Measurements from ENCODE around the gene TACC2. TPM values are rescaled to one million over a fixed set of nuclear protein-coding genes. Genes with fewer than 3 reads are reported as not detected.

TACC2 gene
- total RNA-seq, 1 donor from 2014 or later = not detected

GRCh38 chr10:122258136-122259074 lies 269.4 kb downstream of the TACC2 start:
- H3K4me3 Mint-ChIP-seq (ENCODE audit: low read depth) = no peak overlapping the region
- H3K4me1 Mint-ChIP-seq (ENCODE audit: low read depth) = no peaks in the 10 kb centered on the region
- H3K27ac Mint-ChIP-seq = no peak overlapping the region
- DNase-seq (ENCODE audit: low spot score) = no peak
- H3K36me3 Mint-ChIP-seq (ENCODE audit: low read depth) = no peaks in the 10 kb centered on the region
- peaks cover 8% of the 10 kb centered on the region for H3K9me3 Mint-ChIP-seq
- peaks cover 3% of the 10 kb centered on the region for H3K27me3 Mint-ChIP-seq (ENCODE audit: low read depth)
- intact Hi-C loops (cut with micrococcal nuclease) = no loop called here

GRCh38 chr10:122259075-122259466 lies 270.1 kb downstream of the TACC2 start:
- no peak for DNase-seq (ENCODE audit: low spot score)
- intact Hi-C loops (cut with micrococcal nuclease) = no loop called here
- peaks cover 3% of the 10 kb centered on the region for H3K27me3 Mint-ChIP-seq (ENCODE audit: low read depth)
- H3K9me3 Mint-ChIP-seq = peaks cover 8% of the 10 kb centered on the region
- no peak overlapping the region for H3K27ac Mint-ChIP-seq
- H3K36me3 Mint-ChIP-seq (ENCODE audit: low read depth) = no peaks in the 10 kb centered on the region
- no peak overlapping the region for H3K4me3 Mint-ChIP-seq (ENCODE audit: low read depth)
- H3K4me1 Mint-ChIP-seq (ENCODE audit: low read depth) = no peaks in the 10 kb centered on the region

- Mint-ChIP-seq H3K4me3 (ENCODE audit: low read depth) (no peak overlapping the region), H3K9me3 (peaks cover 8% of the 10 kb centered on the region)
Observed at GRCh38 chr10:122261584-122261983, 272.6 kb downstream of the TACC2 start.

GRCh38 chr10:122263971-122264370 lies 275.0 kb downstream of the TACC2 start:
- Mint-ChIP-seq H3K4me3 (ENCODE audit: low read depth) (no peak overlapping the region), H3K4me1 (ENCODE audit: low read depth) (no peaks in the 10 kb centered on the region), H3K27me3 (ENCODE audit: low read depth) (peaks cover 3% of the 10 kb centered on the region), H3K36me3 (ENCODE audit: low read depth) (no peaks in the 10 kb centered on the region), H3K9me3 (peaks cover 8% of the 10 kb centered on the region), H3K27ac (no peak overlapping the region)
- intact Hi-C loops (cut with micrococcal nuclease) = no loop called here
- no peak for DNase-seq (ENCODE audit: low spot score)

More at GRCh38 chr10:122261584-122261983, 272.6 kb downstream of the TACC2 start:
- Mint-ChIP-seq H3K27me3 (ENCODE audit: low read depth) (peaks cover 3% of the 10 kb centered on the region), H3K36me3 (ENCODE audit: low read depth) (no peaks in the 10 kb centered on the region), H3K27ac (no peak overlapping the region), H3K4me1 (ENCODE audit: low read depth) (no peaks in the 10 kb centered on the region)
- DNase-seq (ENCODE audit: low spot score) = no peak
- intact Hi-C loops (cut with micrococcal nuclease) = no loop called here

- H3K4me3 Mint-ChIP-seq (ENCODE audit: low read depth) = no peak overlapping the region
- H3K27me3 Mint-ChIP-seq (ENCODE audit: low read depth) = peaks cover 3% of the 10 kb centered on the region
- H3K27ac Mint-ChIP-seq = no peak overlapping the region
- intact Hi-C loops (cut with micrococcal nuclease) = no loop called here
- H3K36me3 Mint-ChIP-seq (ENCODE audit: low read depth) = no peaks in the 10 kb centered on the region
- no peak for DNase-seq (ENCODE audit: low spot score)
- no peaks in the 10 kb centered on the region for H3K4me1 Mint-ChIP-seq (ENCODE audit: low read depth)
- peaks cover 8% of the 10 kb centered on the region for H3K9me3 Mint-ChIP-seq
Observed at GRCh38 chr10:122264436-122264835, 275.5 kb downstream of the TACC2 start.

- no peaks in the 10 kb centered on the region for H3K36me3 Mint-ChIP-seq (ENCODE audit: low read depth)
- H3K4me3 Mint-ChIP-seq (ENCODE audit: low read depth) = no peak overlapping the region
- no peak overlapping the region for H3K27ac Mint-ChIP-seq
- H3K4me1 Mint-ChIP-seq (ENCODE audit: low read depth) = no peaks in the 10 kb centered on the region
- peaks cover 3% of the 10 kb centered on the region for H3K27me3 Mint-ChIP-seq (ENCODE audit: low read depth)
- no peak for DNase-seq (ENCODE audit: low spot score)
- intact Hi-C loops (cut with micrococcal nuclease) = no loop called here
- H3K9me3 Mint-ChIP-seq = peaks cover 8% of the 10 kb centered on the region
Observed at GRCh38 chr10:122264931-122265330, 276.0 kb downstream of the TACC2 start.

- no peaks in the 10 kb centered on the region for H3K4me1 Mint-ChIP-seq (ENCODE audit: low read depth)
- no peak overlapping the region for H3K27ac Mint-ChIP-seq
- H3K27me3 Mint-ChIP-seq (ENCODE audit: low read depth) = peaks cover 3% of the 10 kb centered on the region
- H3K36me3 Mint-ChIP-seq (ENCODE audit: low read depth) = no peaks in the 10 kb centered on the region
- intact Hi-C loops (cut with micrococcal nuclease) = no loop called here
- peaks cover 8% of the 10 kb centered on the region for H3K9me3 Mint-ChIP-seq
- no peak for DNase-seq (ENCODE audit: low spot score)
- H3K4me3 Mint-ChIP-seq (ENCODE audit: low read depth) = no peak overlapping the region
Observed at GRCh38 chr10:122265896-122266295, 276.9 kb downstream of the TACC2 start.

- no peaks in the 10 kb centered on the region for H3K4me1 Mint-ChIP-seq (ENCODE audit: low read depth)
- DNase-seq (ENCODE audit: low spot score) = peak; percentile 22
- H3K27me3 Mint-ChIP-seq (ENCODE audit: low read depth) = peaks cover 2% of the 10 kb centered on the region
- intact Hi-C loops (cut with micrococcal nuclease) = loop anchor here (1.0 kb wide), 1 partner anchor 167 kb away; no protein-coding TSS in a partner anchor
- no peak overlapping the region for H3K4me3 Mint-ChIP-seq (ENCODE audit: low read depth)
- peaks cover 2% of the 10 kb centered on the region for H3K9me3 Mint-ChIP-seq
- no peak overlapping the region for H3K27ac Mint-ChIP-seq
- H3K36me3 Mint-ChIP-seq (ENCODE audit: low read depth) = no peaks in the 10 kb centered on the region
Observed at GRCh38 chr10:122267849-122268737, 279.1 kb downstream of the TACC2 start.

- H3K27ac Mint-ChIP-seq = no peak overlapping the region
- H3K4me3 Mint-ChIP-seq (ENCODE audit: low read depth) = no peak overlapping the region
- DNase-seq (ENCODE audit: low spot score) = no peak
- H3K4me1 Mint-ChIP-seq (ENCODE audit: low read depth) = no peaks in the 10 kb centered on the region
- intact Hi-C loops (cut with micrococcal nuclease) = no loop called here
- no peaks in the 10 kb centered on the region for H3K27me3 Mint-ChIP-seq (ENCODE audit: low read depth)
- H3K9me3 Mint-ChIP-seq = no peaks in the 10 kb centered on the region
- no peaks in the 10 kb centered on the region for H3K36me3 Mint-ChIP-seq (ENCODE audit: low read depth)
Observed at GRCh38 chr10:122269059-122269687, 280.2 kb downstream of the TACC2 start.

- Mint-ChIP-seq H3K27me3 (ENCODE audit: low read depth) (peaks cover 4% of the 10 kb centered on the region), H3K9me3 (no peaks in the 10 kb centered on the region), H3K4me1 (ENCODE audit: low read depth) (no peaks in the 10 kb centered on the region), H3K36me3 (ENCODE audit: low read depth) (no peaks in the 10 kb centered on the region), H3K27ac (no peak within 1 kb of the TSS), H3K4me3 (ENCODE audit: low read depth) (no peak within 1 kb of the TSS)
- intact Hi-C loops (cut with micrococcal nuclease) = no loop called here
- DNase-seq (ENCODE audit: low spot score) = no peak
Observed at GRCh38 chr10:122271076-122271475, 282.1 kb downstream of the TACC2 start, which contains the start of gene BTBD16. BTBD16 (plus strand) TSS chr10:122271296; CDS start chr10:122275082, 3,786 bp downstream.

GRCh38 chr10:122273966-122274545 lies 285.1 kb downstream of the TACC2 start:
- Mint-ChIP-seq H3K27ac (no peak overlapping the region), H3K4me1 (ENCODE audit: low read depth) (no peaks in the 10 kb centered on the region), H3K9me3 (no peaks in the 10 kb centered on the region), H3K27me3 (ENCODE audit: low read depth) (peaks cover 4% of the 10 kb centered on the region), H3K36me3 (ENCODE audit: low read depth) (no peaks in the 10 kb centered on the region), H3K4me3 (ENCODE audit: low read depth) (no peak overlapping the region)
- DNase-seq (ENCODE audit: low spot score) = no peak
- intact Hi-C loops (cut with micrococcal nuclease) = no loop called here

- no peak overlapping the region for H3K4me3 Mint-ChIP-seq (ENCODE audit: low read depth)
- no peak overlapping the region for H3K27ac Mint-ChIP-seq
- H3K36me3 Mint-ChIP-seq (ENCODE audit: low read depth) = no peaks in the 10 kb centered on the region
- intact Hi-C loops (cut with micrococcal nuclease) = no loop called here
- H3K9me3 Mint-ChIP-seq = no peaks in the 10 kb centered on the region
- H3K27me3 Mint-ChIP-seq (ENCODE audit: low read depth) = peaks cover 9% of the 10 kb centered on the region
- DNase-seq (ENCODE audit: low spot score) = no peak
- H3K4me1 Mint-ChIP-seq (ENCODE audit: low read depth) = no peaks in the 10 kb centered on the region
Observed at GRCh38 chr10:122276611-122277208, 287.7 kb downstream of the TACC2 start.
